Neuronal stem cell (in vitro differentiated cells): ENCODE data around the gene C1orf74.

Experiments used
- DNase-seq: peaks from one replicate; pipeline ENCODE4 v3.0.0-alpha.2; 2013; ENCODE audit warnings: low spot score
- H2AFZ ChIP-seq: one replicate; pipeline ENCODE4 v1.6.1; 2013; ENCODE audit warnings: mild to moderate bottlenecking, low read length, inconsistent platforms
- H2AK5ac ChIP-seq: 2 replicates; pipeline ENCODE4 v1.6.1; 2013; ENCODE audit warnings: low read depth, mild to moderate bottlenecking, inconsistent platforms, low read length, moderate library complexity, mixed read lengths
- H2BK120ac ChIP-seq: 2 replicates; pipeline ENCODE4 v1.6.1; 2013; ENCODE audit warnings: low read depth, mild to moderate bottlenecking, inconsistent platforms, low read length, moderate library complexity, mixed read lengths
- H2BK12ac ChIP-seq: one replicate; pipeline ENCODE4 v1.6.1; 2013; ENCODE audit warnings: low read length, inconsistent platforms
- H2BK15ac ChIP-seq: 2 replicates; pipeline ENCODE4 v1.6.1; 2013; ENCODE audit warnings: mild to moderate bottlenecking, low read length, inconsistent platforms, mixed read lengths
- H2BK5ac ChIP-seq: one replicate; pipeline ENCODE4 v1.6.1; 2013; ENCODE audit warnings: inconsistent platforms, mild to moderate bottlenecking, low read length, moderate library complexity
- H3K14ac ChIP-seq: one replicate; pipeline ENCODE4 v1.6.1; 2013; ENCODE audit warnings: low read length, inconsistent platforms
- H3K18ac ChIP-seq: 2 replicates; pipeline ENCODE4 v1.6.1; 2013; ENCODE audit warnings: low read length, inconsistent platforms
- H3K23ac ChIP-seq: 2 replicates; pipeline ENCODE4 v1.6.1; 2013; ENCODE audit warnings: low read depth, mild to moderate bottlenecking, mixed read lengths, low read length, inconsistent platforms; ENCODE audit not compliant: poor library complexity
- H3K27ac ChIP-seq: replicated peaks from 3 replicates; pipeline ENCODE4 v1.5.1; 2013; ENCODE audit warnings: low read length, inconsistent platforms
- H3K27me3 ChIP-seq, 3 experiments: 2 replicates each; pipeline ENCODE4 v1.6.1; 2013; ENCODE audit warnings: low read length in 3 of 3, mild to moderate bottlenecking in 2 of 3, inconsistent platforms in 1 of 3, low read depth in 1 of 3, mixed read lengths in 1 of 3, moderate library complexity in 1 of 3; ENCODE audit not compliant: control insufficient read depth in 3 of 3, insufficient read depth in 3 of 3
- H3K36me3 ChIP-seq, 2 donors: replicated peaks in 1 of 2; 2 replicates each; pipeline ENCODE4 v1.6.1; 2013; ENCODE audit warnings: low read length in 2 of 2; ENCODE audit not compliant: control insufficient read depth in 2 of 2, insufficient read depth in 2 of 2
- H3K4ac ChIP-seq: 2 replicates; pipeline ENCODE4 v1.6.1; 2013; ENCODE audit warnings: inconsistent platforms, mild to moderate bottlenecking, low read length, moderate library complexity
- H3K4me1 ChIP-seq, 2 donors: 1 replicate in 1 of 2; 2 replicates in 1 of 2; pipeline ENCODE4 v1.6.1; 2013; ENCODE audit warnings: low read length in 2 of 2, low read depth in 1 of 2; ENCODE audit not compliant: control insufficient read depth in 2 of 2, insufficient read depth in 1 of 2
- H3K4me2 ChIP-seq: one replicate; pipeline ENCODE4 v1.6.1; 2013; ENCODE audit warnings: mild to moderate bottlenecking, low read length, inconsistent platforms; ENCODE audit not compliant: insufficient read depth, poor library complexity, severe bottlenecking
- H3K4me3 ChIP-seq, 2 donors: 2 replicates each; pipeline ENCODE4 v1.5.1; 2013; ENCODE audit warnings: low read length in 2 of 2, mild to moderate bottlenecking in 2 of 2, inconsistent platforms in 1 of 2, moderate library complexity in 1 of 2
- H3K79me1 ChIP-seq: one replicate; pipeline ENCODE4 v1.6.1; 2013; ENCODE audit warnings: low read depth, mild to moderate bottlenecking, inconsistent platforms, low read length, moderate library complexity
- H3K9ac ChIP-seq: one replicate; pipeline ENCODE4 v1.6.1; 2013; ENCODE audit warnings: mild to moderate bottlenecking, low read depth, low read length, inconsistent platforms; ENCODE audit not compliant: poor library complexity
- H3K9me3 ChIP-seq, 2 donors: replicated peaks in 1 of 2; 2 replicates each; pipeline versions ENCODE3 to v1.6.1; 2013; ENCODE audit warnings: low read length in 2 of 2, mild to moderate bottlenecking in 2 of 2, inconsistent platforms in 1 of 2, low read depth in 1 of 2, mixed read lengths in 1 of 2, moderate library complexity in 1 of 2; ENCODE audit not compliant: control insufficient read depth in 2 of 2, insufficient read depth in 1 of 2
- H4K8ac ChIP-seq: one replicate; pipeline ENCODE4 v1.6.1; 2013; ENCODE audit warnings: low read depth, mild to moderate bottlenecking, inconsistent platforms, low read length, moderate library complexity
- H4K91ac ChIP-seq: one replicate; pipeline ENCODE4 v1.6.1; 2013; ENCODE audit warnings: low read length, low read depth, mild to moderate bottlenecking, inconsistent platforms; ENCODE audit not compliant: poor library complexity
- WGBS, 2 donors: extraction: QIAGEN DNeasy Blood & Tissue Kit; methylation state at CpG; one replicate each; pipeline ENCODE4 v1.1.7; 2013; ENCODE audit warnings: missing lambda C conversion rate in 2 of 2, mixed read lengths in 1 of 2; ENCODE audit not compliant: insufficient read length in 2 of 2, insufficient replicate concordance in 1 of 2; ENCODE audit errors: extremely low coverage in 2 of 2; 5-methylcytosine and 5-hydroxymethylcytosine counted together

C1orf74 gene

DNA sequence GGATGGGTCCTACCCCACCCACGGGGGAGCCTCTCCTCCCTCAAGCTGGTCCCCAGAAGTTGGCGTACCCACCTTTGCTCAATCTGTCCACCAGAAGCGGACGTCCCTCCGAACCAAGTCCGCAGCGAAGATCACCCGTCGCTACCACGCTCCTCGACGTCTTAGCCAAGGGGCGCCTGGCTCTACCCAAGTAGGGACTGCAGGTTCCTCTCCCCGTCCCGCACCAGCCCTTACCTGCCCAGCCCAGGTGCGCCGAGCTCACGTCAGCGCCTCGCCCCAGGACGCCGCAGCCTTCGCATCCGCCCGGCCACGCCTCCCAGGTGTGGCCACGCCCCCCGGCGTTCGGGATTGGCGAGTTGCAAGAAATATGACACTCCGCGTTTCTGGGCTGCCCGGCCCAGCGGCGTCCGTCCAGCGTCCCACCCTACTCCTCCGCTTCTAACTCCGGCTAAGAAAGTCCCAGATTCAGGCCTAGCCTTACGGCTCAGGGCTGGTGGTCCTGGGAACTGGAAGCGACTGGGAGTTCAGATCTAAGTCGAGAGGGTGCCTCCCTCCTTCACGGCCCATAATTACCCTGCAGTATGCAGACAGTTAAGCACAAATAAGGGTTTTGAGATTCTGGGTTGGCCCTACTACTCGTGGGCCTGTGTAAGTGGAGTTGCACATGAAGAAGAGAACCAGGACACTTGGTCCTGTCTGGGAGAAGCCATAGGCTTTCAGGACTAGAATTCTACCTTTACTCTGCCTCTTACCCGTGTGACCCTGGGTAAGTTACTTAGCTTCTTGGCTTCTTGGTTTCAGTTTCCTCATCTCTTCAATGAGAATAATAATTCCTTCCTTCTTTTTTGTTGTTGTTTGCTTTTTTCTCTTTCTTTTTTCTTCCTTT is 21.8 kb upstream of the C1orf74 start, which contains the start of gene IRF6:
Gene IRF6 (minus strand): TSS at position 268 of the 886 bp plus-strand sequence. CDS start 4,729 bp downstream, outside the sequence.
- H2AK5ac ChIP-seq: no peak within 1 kb of the TSS
- H3K4me1 ChIP-seq: peaks cover 4 to 8% of the 10 kb centered on the region in 2 donors
- peak within 1 kb of the TSS; percentile 58 for H3K4me2 ChIP-seq
- H3K27me3 ChIP-seq: peaks cover 0 to 57% (median 21%) of the 10 kb centered on the region in 3 experiments
- no peak within 1 kb of the TSS for H2BK120ac ChIP-seq
- H3K27ac ChIP-seq: no peak within 1 kb of the TSS
- no peak within 1 kb of the TSS for H2BK12ac ChIP-seq
- H3K4ac ChIP-seq: no peak within 1 kb of the TSS
- no peak within 1 kb of the TSS for H2BK15ac ChIP-seq
- peak within 1 kb of the TSS; percentile 79 for H2AFZ ChIP-seq
- WGBS, 2 donors: no CpG with 5 or more reads among the region's 46 CpGs
- H3K36me3 ChIP-seq: no peaks in the 10 kb centered on the region
- H4K8ac ChIP-seq: no peak within 1 kb of the TSS
- peak within 1 kb of the TSS; percentile 28 for H3K23ac ChIP-seq
- H2BK5ac ChIP-seq: no peak within 1 kb of the TSS
- H3K79me1 ChIP-seq: no peaks in the 10 kb centered on the region
- H3K18ac ChIP-seq: peak within 1 kb of the TSS; percentile 6
- peaks cover 0 to 4% of the 10 kb centered on the region in 2 donors for H3K9me3 ChIP-seq
- peak; percentile 51 for DNase-seq
- H4K91ac ChIP-seq: no peak within 1 kb of the TSS
- no peak within 1 kb of the TSS for H3K9ac ChIP-seq
- H3K4me3 ChIP-seq: peak within 1 kb of the TSS; percentile 4 to 77
- H3K14ac ChIP-seq: no peak within 1 kb of the TSS

DNA sequence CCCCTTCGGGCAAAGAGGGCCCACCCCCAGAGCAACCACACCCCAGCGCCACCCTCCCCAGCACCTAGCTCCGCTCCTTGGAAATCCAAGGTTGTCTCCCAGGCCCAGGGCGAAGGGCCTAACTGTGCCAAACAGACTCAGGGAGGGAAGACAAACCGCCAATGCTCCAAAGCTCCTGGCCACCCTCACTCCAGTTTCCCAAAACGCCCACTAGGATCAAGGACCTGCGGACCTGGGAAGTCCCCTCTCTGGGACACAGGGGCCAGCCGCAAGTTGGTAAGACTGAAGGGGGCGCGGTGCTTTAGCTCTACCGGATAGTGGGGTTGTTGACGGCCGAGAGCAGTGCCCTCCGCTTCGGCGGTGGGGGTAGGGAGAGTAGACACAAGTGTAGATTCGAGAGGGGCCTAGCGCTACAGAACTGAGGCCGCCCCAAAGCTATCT is 21.0 kb upstream of the C1orf74 start:
- Histone ChIP-seq H2AK5ac (no peak overlapping the region), H3K9me3 (peaks cover 0 to 4% of the 10 kb centered on the region in 2 donors), H3K79me1 (no peaks in the 10 kb centered on the region), H3K4me1 (peaks cover 0 to 5% of the 10 kb centered on the region in 2 donors), H3K23ac (peak overlapping the region; percentile 0), H3K27ac (no peak overlapping the region), H3K36me3 (no peaks in the 10 kb centered on the region), H3K9ac (no peak overlapping the region), H2BK120ac (no peak overlapping the region), H2AFZ (peak overlapping the region; percentile 79), H3K27me3 (peaks cover 0 to 65% (median 21%) of the 10 kb centered on the region in 3 experiments), H2BK15ac (no peak overlapping the region), H2BK12ac (no peak overlapping the region), H3K4me2 (peak overlapping the region; percentile 58), H2BK5ac (no peak overlapping the region), H4K91ac (no peak overlapping the region), H3K4me3 (no peak overlapping the region), H3K4ac (no peak overlapping the region), H3K18ac (no peak overlapping the region), H3K14ac (no peak overlapping the region), H4K8ac (no peak overlapping the region)
- no peak for DNase-seq
- no CpG with 5 or more reads among the region's 19 CpGs for WGBS, 2 donors

- H2BK120ac ChIP-seq: no peak overlapping the region
- no peak overlapping the region for H3K4me2 ChIP-seq
- no peaks in the 10 kb centered on the region for H3K36me3 ChIP-seq
- H2AK5ac ChIP-seq: no peak overlapping the region
- H3K27ac ChIP-seq: no peak overlapping the region
- no peak for DNase-seq
- no peak overlapping the region for H3K4me3 ChIP-seq
- H2BK12ac ChIP-seq: no peak overlapping the region
- H2AFZ ChIP-seq: no peak overlapping the region
- H3K4me1 ChIP-seq: peaks cover 0 to 5% of the 10 kb centered on the region in 2 donors
- no CpG with 5 or more reads among the region's 1 CpG for WGBS, 2 donors
- H3K27me3 ChIP-seq: peaks cover 0 to 78% (median 21%) of the 10 kb centered on the region in 3 experiments
- H2BK15ac ChIP-seq: no peak overlapping the region
- H2BK5ac ChIP-seq: no peak overlapping the region
- no peak overlapping the region for H3K14ac ChIP-seq
- no peak overlapping the region for H4K91ac ChIP-seq
- no peak overlapping the region for H4K8ac ChIP-seq
- H3K9me3 ChIP-seq: peaks cover 0 to 4% of the 10 kb centered on the region in 2 donors
- no peak overlapping the region for H3K4ac ChIP-seq
- H3K23ac ChIP-seq: no peak overlapping the region
- H3K79me1 ChIP-seq: no peaks in the 10 kb centered on the region
- H3K9ac ChIP-seq: no peak overlapping the region
- H3K18ac ChIP-seq: no peak overlapping the region
These were observed 19.2 kb upstream of the C1orf74 start for GRCh38 chr1:209803568-209803967.

- peaks cover 0 to 84% (median 21%) of the 10 kb centered on the region in 3 experiments for H3K27me3 ChIP-seq
- H2AFZ ChIP-seq: no peak overlapping the region
- no CpG with 5 or more reads among the region's 4 CpGs for WGBS, 2 donors
- H3K9me3 ChIP-seq: peaks cover 0 to 4% of the 10 kb centered on the region in 2 donors
- H2BK5ac ChIP-seq: no peak overlapping the region
- no peak overlapping the region for H4K91ac ChIP-seq
- no peak overlapping the region for H3K4me2 ChIP-seq
- no peak overlapping the region for H2BK15ac ChIP-seq
- no peak overlapping the region for H3K27ac ChIP-seq
- H3K4ac ChIP-seq: no peak overlapping the region
- no peak overlapping the region for H2AK5ac ChIP-seq
- DNase-seq: no peak
- peaks cover 0 to 5% of the 10 kb centered on the region in 2 donors for H3K4me1 ChIP-seq
- no peak overlapping the region for H2BK12ac ChIP-seq
- no peaks in the 10 kb centered on the region for H3K36me3 ChIP-seq
- no peak overlapping the region for H3K14ac ChIP-seq
- H3K9ac ChIP-seq: no peak overlapping the region
- no peak overlapping the region for H3K4me3 ChIP-seq
- no peaks in the 10 kb centered on the region for H3K79me1 ChIP-seq
- H3K18ac ChIP-seq: no peak overlapping the region
- no peak overlapping the region for H3K23ac ChIP-seq
- no peak overlapping the region for H4K8ac ChIP-seq
- H2BK120ac ChIP-seq: no peak overlapping the region
These were observed 18.4 kb upstream of the C1orf74 start for GRCh38 chr1:209802780-209803152.
